AG04450 (cell line): ENCODE measurements around the gene SLC32A1. TPM values are rescaled to one million over a fixed set of nuclear protein-coding genes. Genes with fewer than 3 reads are reported as not detected.
A peak's percentile ranks its signal among the peaks of the same experiment; 100 is the strongest.

Experiments
- CTCF ChIA-PET: fragments of 300-600, 350-600 bp; formaldehyde crosslinking; extraction: SDS; loops from one replicate; lab custom pipeline; 2022; ENCODE audit warnings: antibody characterized with exemption, inconsistent platforms; lab: Charles Lee
- POLR2A ChIA-PET: fragments of 350-600 bp; formaldehyde crosslinking; extraction: SDS; loops from one replicate; lab custom pipeline; 2021; ENCODE audit warnings: antibody characterized with exemption, inconsistent platforms; lab: Yijun Ruan, JAX
- DNase-seq: peaks from one replicate; pipeline ENCODE4 v3.0.0-alpha.2; 2011; ENCODE audit warnings: low read depth, low spot score
- H3K27ac ChIP-seq: one replicate; pipeline ENCODE4 v1.5.1; 2012; ENCODE audit warnings: low read depth, low read length, control low read depth
- H3K27me3 ChIP-seq: one replicate; pipeline ENCODE4 v1.6.0; 2012; ENCODE audit warnings: low read length; ENCODE audit not compliant: control insufficient read depth, insufficient read depth
- H3K4me3 ChIP-seq: 2 replicates; pipeline ENCODE4 v1.5.1; 2011; ENCODE audit warnings: mild to moderate bottlenecking, low read depth, low read length, control low read depth
- H3K9me3 ChIP-seq: 2 replicates; pipeline ENCODE4 v1.5.1; 2012; ENCODE audit warnings: low read length; ENCODE audit not compliant: control insufficient read depth, insufficient read depth
- CTCF ChIP-seq: IDR thresholded peaks from 2 replicates; pipeline ENCODE4 v1.5.1; 2011; ENCODE audit warnings: low read depth, low read length, control low read depth, inconsistent platforms
- polyA plus RNA-seq: library from polyadenylated mRNA; depleted of rRNA; stranded (reverse); fragments of >200 nt; gene quantifications from 2 replicates; pipeline ENCODE4 v1.2.3, GENCODE V29; 2011

The SLC32A1 gene
- polyA plus RNA-seq, 1 experiment: not detected

- CTCF ChIA-PET: no interaction called here
- POLR2A ChIA-PET: no interaction called here
These were observed 21.5 kb downstream of the SLC32A1 start for GRCh38 chr20:38745757-38746156.

GRCh38 chr20:38747495-38748096 is 23.3 kb downstream of the SLC32A1 start:
- no peaks in the 10 kb centered on the region for H3K9me3 ChIP-seq
- peak overlapping the region; percentile 42 for H3K4me3 ChIP-seq
- H3K27me3 ChIP-seq: no peaks in the 10 kb centered on the region
- DNase-seq: no peak
- no peak for TF ChIP-seq CTCF
- no peak overlapping the region for H3K27ac ChIP-seq
- ChIA-PET POLR2A (no interaction called here), CTCF (interaction anchor here (0.9 kb wide), 1 partner anchor 179 kb away, joined by 4 read pairs; the partner anchor contains the start of gene FAM83D)

More at GRCh38 chr20:38745757-38746156, 21.5 kb downstream of the SLC32A1 start:
- Histone ChIP-seq H3K27ac (no peak overlapping the region), H3K4me3 (no peak overlapping the region), H3K27me3 (peaks cover 7% of the 10 kb centered on the region), H3K9me3 (no peaks in the 10 kb centered on the region)
- TF ChIP-seq CTCF: no peak
- no peak for DNase-seq

GRCh38 chr20:38748097-38748860 is 24.0 kb downstream of the SLC32A1 start, which contains the start of gene ACTR5:
TSS of gene ACTR5 (plus strand) at chr20:38748460. CDS start at chr20:38748479, 19 bp downstream.
- Histone ChIP-seq H3K27ac (peak within 1 kb of the TSS; percentile 61), H3K27me3 (no peaks in the 10 kb centered on the region), H3K9me3 (no peaks in the 10 kb centered on the region), H3K4me3 (peak within 1 kb of the TSS; percentile 97)
- TF ChIP-seq CTCF: no peak
- ChIA-PET CTCF (interaction anchor here (1.6 kb wide), 1 partner anchor 99 kb away, joined by 5 read pairs; no protein-coding TSS in a partner anchor), POLR2A (no interaction called here)
- peak; percentile 55 for DNase-seq

GRCh38 chr20:38748861-38749149 is 24.5 kb downstream of the SLC32A1 start:
- H3K4me3 ChIP-seq: peak overlapping the region; percentile 97
- CTCF ChIA-PET: interaction anchor here (1.6 kb wide), 1 partner anchor 100 kb away, joined by 5 read pairs; no protein-coding TSS in a partner anchor
- POLR2A ChIA-PET: no interaction called here
- TF ChIP-seq CTCF: no peak
- no peaks in the 10 kb centered on the region for H3K27me3 ChIP-seq
- no peaks in the 10 kb centered on the region for H3K9me3 ChIP-seq
- DNase-seq: no peak
- H3K27ac ChIP-seq: no peak overlapping the region
